Heart left ventricle (tissue), 13 donors: Measurements from ENCODE around the gene SIX5.

Experiments
- POLR2A ChIP-seq, 2 donors: fragments of 450-650 bp; IDR thresholded peaks; one replicate each; pipeline ENCODE4 v1.6.1; 2017; ENCODE audit warnings: antibody characterized with exemption in 2 of 2, mild to moderate bottlenecking in 2 of 2, moderate library complexity in 2 of 2
- TF ChIP-seq, protein P1 (sequence below), 12 donors: fragments of 200-600 bp; sonication (generic) in 4 of 12; IDR thresholded peaks; one replicate each; pipeline versions ENCODE4 v1.5.0 to v1.8.0; 2018 to 2022; ENCODE audit warnings: antibody characterized with exemption in 12 of 12, mild to moderate bottlenecking in 5 of 12
- donor health status: ischemic (EF 13 %, LVEDD 7.1; RV severe dilation, severe dysfunction).
- donor health status: DM: no; HTN: yes; CAD: no.
- donor health status: DM: no; HTN: no; CAD: no.
- donor health status: ischemic (EF 25% LVEDD 6.9; RV normal size, moderate dysfunction).
- donor health status: ischemic (EF 25% LVEDD 5.7; RV mildly dilated, moderate dysfunction).
- donor health status: ischemic (EF 35%, LVEDD 5.7; RV mildly dilated, moderate dysfunction).
- donor health status: nonischemic (EF 11% LVEDD 7.7; RV severe dilation, severe dysfunction).
- donor health status: DM: yes; HTN: yes; CAD: no.
- donor health status: PGD.
- donor health status: ischemic (EF 29% LVEDD 5.4; RV normal size, mild dysfunction).
- donor health status: nonischemic (EF 23%, LVEDD 6.1; RV moderate dilation, normal function).

DNA sequence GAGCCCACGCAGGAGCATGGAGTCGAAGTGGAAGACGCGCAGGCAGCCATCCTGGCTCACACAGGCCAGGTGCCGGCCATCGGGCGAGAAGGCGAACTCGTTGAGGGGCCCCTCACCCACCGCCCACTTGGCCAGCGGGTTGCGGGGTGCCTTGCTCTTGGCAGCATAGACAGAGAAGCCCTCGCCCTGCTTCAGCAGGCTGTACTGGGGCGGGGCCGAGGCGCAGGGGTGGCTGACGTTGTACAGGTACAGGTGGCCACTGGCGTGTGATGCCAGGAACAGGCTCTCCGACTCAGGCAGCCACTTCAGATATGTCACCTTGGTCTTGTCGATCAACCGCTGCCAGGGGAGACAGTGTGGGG lies 17.5 kb upstream of the SIX5 start:
- TF ChIP-seq POLR2A (IDR thresholded peaks at IDR 0.05), result no peak
- TF ChIP-seq, protein P1, sequence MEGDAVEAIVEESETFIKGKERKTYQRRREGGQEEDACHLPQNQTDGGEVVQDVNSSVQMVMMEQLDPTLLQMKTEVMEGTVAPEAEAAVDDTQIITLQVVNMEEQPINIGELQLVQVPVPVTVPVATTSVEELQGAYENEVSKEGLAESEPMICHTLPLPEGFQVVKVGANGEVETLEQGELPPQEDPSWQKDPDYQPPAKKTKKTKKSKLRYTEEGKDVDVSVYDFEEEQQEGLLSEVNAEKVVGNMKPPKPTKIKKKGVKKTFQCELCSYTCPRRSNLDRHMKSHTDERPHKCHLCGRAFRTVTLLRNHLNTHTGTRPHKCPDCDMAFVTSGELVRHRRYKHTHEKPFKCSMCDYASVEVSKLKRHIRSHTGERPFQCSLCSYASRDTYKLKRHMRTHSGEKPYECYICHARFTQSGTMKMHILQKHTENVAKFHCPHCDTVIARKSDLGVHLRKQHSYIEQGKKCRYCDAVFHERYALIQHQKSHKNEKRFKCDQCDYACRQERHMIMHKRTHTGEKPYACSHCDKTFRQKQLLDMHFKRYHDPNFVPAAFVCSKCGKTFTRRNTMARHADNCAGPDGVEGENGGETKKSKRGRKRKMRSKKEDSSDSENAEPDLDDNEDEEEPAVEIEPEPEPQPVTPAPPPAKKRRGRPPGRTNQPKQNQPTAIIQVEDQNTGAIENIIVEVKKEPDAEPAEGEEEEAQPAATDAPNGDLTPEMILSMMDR (IDR thresholded peaks at IDR 0.05), result no peak
